HG03521 (cell line): Measurements from ENCODE around the gene VSTM2B.

Source experiments
- ATAC-seq: cut with Tn5 transposase; IDR thresholded peaks from one replicate; pipeline ENCODE4 v1.9.1; 2021; ENCODE audit warnings: mild to moderate bottlenecking, moderate library complexity; ENCODE audit not compliant: unreplicated experiment

VSTM2B gene

GRCh38 chr19:29563486-29564101 is 37.8 kb downstream of the VSTM2B start:
- ATAC-seq: no peak

GRCh38 chr19:29564574-29565005 is 38.8 kb downstream of the VSTM2B start:
- ATAC-seq: no peak

- no peak for ATAC-seq
Observed at GRCh38 chr19:29565171-29565570, 39.4 kb downstream of the VSTM2B start.

- no peak for ATAC-seq
Observed at GRCh38 chr19:29566496-29567054, 40.8 kb downstream of the VSTM2B start.

GRCh38 chr19:29567366-29567915 is 41.6 kb downstream of the VSTM2B start:
- ATAC-seq: no peak

GRCh38 chr19:29568036-29569025 is 42.5 kb downstream of the VSTM2B start:
- no peak for ATAC-seq

GRCh38 chr19:29569038-29569911 is 43.5 kb downstream of the VSTM2B start:
- no peak for ATAC-seq

- no peak for ATAC-seq
Observed at GRCh38 chr19:29571181-29571580, 45.4 kb downstream of the VSTM2B start.

GRCh38 chr19:29573486-29573885 is 47.7 kb downstream of the VSTM2B start:
- no peak for ATAC-seq

GRCh38 chr19:29574510-29574909 is 48.7 kb downstream of the VSTM2B start:
- no peak for ATAC-seq

GRCh38 chr19:29576046-29576606 is 50.3 kb downstream of the VSTM2B start:
- ATAC-seq: no peak

GRCh38 chr19:29576761-29577648 is 51.2 kb downstream of the VSTM2B start:
- ATAC-seq: no peak

GRCh38 chr19:29577649-29577963 is 51.8 kb downstream of the VSTM2B start:
- ATAC-seq: no peak

- ATAC-seq: no peak
Observed at GRCh38 chr19:29578349-29578748, 52.6 kb downstream of the VSTM2B start.

GRCh38 chr19:29579308-29579910 is 53.6 kb downstream of the VSTM2B start:
- no peak for ATAC-seq

- no peak for ATAC-seq
Observed at GRCh38 chr19:29581398-29581797, 55.6 kb downstream of the VSTM2B start.

GRCh38 chr19:29583196-29583999 is 57.6 kb downstream of the VSTM2B start:
- ATAC-seq: no peak

GRCh38 chr19:29586401-29586800 is 60.6 kb downstream of the VSTM2B start:
- ATAC-seq: no peak
